ENCODE data around the gene OXSR1.

OXSR1 gene

DNA sequence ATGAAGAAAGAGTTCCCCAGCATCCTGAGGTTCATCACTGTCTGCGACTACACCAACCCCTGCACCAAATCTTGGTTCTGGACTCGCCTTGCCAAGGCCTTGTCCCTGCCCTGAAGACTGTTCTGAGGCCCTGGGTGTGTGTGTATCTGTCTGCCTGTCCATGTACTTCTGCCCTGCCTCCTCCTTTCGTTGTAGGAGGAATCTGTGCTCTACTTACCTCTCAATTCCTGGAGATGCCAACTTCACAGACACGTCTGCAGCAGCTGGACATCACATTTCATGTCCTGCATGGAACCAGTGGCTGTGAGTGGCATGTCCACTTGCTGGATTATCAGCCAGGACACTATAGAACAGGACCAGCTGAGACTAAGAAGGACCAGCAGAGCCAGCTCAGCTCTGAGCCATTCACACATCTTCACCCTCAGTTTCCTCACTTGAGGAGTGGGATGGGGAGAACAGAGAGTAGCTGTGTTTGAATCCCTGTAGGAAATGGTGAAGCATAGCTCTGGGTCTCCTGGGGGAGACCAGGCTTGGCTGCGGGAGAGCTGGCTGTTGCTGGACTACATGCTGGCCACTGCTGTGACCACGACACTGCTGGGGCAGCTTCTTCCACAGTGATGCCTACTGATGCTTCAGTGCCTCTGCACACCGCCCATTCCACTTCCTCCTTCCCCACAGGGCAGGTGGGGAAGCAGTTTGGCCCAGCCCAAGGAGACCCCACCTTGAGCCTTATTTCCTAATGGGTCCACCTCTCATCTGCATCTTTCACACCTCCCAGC lies 24.0 kb upstream of the OXSR1 start:
- no peak overlapping the region for H3K27ac ChIP-seq
- no peak for TF ChIP-seq ZFX (IDR thresholded peaks at IDR 0.05; ENCODE audit: borderline replicate concordance)
- TF ChIP-seq, protein P1, sequence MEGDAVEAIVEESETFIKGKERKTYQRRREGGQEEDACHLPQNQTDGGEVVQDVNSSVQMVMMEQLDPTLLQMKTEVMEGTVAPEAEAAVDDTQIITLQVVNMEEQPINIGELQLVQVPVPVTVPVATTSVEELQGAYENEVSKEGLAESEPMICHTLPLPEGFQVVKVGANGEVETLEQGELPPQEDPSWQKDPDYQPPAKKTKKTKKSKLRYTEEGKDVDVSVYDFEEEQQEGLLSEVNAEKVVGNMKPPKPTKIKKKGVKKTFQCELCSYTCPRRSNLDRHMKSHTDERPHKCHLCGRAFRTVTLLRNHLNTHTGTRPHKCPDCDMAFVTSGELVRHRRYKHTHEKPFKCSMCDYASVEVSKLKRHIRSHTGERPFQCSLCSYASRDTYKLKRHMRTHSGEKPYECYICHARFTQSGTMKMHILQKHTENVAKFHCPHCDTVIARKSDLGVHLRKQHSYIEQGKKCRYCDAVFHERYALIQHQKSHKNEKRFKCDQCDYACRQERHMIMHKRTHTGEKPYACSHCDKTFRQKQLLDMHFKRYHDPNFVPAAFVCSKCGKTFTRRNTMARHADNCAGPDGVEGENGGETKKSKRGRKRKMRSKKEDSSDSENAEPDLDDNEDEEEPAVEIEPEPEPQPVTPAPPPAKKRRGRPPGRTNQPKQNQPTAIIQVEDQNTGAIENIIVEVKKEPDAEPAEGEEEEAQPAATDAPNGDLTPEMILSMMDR (IDR thresholded peaks at IDR 0.05): no peak

DNA sequence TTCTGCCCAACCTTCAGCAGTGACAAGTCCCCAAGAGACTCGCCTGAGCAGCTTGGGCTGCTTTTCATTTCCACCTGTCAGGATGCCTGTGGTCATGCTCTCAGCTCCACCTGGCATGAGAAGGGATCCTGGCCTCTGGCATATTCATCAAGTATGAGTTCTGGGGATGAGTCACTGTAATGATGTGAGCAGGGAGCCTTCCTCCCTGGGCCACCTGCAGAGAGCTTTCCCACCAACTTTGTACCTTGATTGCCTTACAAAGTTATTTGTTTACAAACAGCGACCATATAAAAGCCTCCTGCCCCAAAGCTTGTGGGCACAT lies 23.4 kb upstream of the OXSR1 start:
- no peak overlapping the region for H3K27ac ChIP-seq
- no peak for TF ChIP-seq ZFX (IDR thresholded peaks at IDR 0.05; ENCODE audit: borderline replicate concordance)
- TF ChIP-seq, protein P1 (IDR thresholded peaks at IDR 0.05): no peak

DNA sequence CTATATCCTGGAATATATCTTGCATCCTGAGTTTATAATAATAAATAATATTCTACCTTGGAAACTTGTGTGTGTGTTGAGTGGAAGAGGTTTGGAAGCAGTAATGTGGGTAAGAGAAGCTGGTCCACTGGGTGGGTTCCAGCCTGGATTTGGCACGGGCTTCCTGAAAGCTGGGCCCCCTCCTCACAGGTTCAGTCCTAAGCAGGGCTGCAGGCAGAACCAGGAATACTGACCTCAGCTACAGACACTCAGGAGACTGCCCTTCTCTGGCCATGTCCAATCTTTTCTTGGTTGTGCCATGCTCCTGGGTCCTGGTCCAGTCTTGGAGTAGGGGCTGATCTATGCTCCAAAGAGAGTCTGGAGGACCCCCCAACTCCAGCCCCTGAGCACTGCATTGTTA lies 22.4 kb upstream of the OXSR1 start:
- no peak overlapping the region for H3K27ac ChIP-seq
- TF ChIP-seq, protein P1 (IDR thresholded peaks at IDR 0.05): no peak
- TF ChIP-seq ZFX (IDR thresholded peaks at IDR 0.05; ENCODE audit: borderline replicate concordance): no peak

DNA sequence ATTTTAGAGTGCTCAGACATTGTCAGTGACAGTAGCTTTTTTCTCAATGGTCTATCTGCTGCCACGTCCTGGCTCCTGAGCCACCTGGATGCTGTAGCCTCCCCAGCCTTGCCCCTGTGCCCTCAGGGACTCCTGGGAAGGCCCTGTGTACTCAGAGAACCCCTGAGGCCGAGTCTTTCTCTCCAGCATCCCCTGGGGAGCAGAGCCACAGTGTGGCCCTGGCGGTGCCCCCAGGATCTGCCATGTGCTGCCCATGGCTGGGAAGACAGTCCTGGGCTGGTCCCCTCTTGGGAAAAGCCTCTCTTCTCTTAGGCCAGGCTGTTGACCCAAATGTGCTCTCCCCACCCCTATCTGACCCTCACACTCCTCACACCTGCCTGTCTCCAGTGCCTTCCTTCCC lies 21.8 kb upstream of the OXSR1 start:
- no peak overlapping the region for H3K27ac ChIP-seq
- no peak for TF ChIP-seq ZFX (IDR thresholded peaks at IDR 0.05; ENCODE audit: borderline replicate concordance)
- TF ChIP-seq, protein P1 (IDR thresholded peaks at IDR 0.05): no peak

DNA sequence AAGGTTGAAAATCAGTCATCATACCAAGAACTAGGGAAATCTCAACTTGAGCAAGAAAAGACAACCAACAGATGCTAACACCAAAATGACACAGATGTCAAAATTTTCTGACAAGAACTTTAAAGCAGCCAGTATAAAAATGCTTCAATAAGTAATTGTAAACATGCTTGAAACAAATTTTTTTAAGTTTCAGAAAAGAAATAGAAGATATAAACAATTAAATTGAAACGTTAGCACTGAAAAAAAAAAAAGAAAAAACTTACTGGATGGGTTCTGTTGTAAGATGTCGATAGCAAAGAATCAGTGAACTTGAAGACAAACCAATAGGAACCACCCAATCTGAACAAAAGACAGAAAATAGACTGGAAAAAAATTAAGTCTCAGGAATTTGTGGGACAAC lies 18.8 kb upstream of the OXSR1 start:
- H3K27ac ChIP-seq: no peak overlapping the region
- no peak for TF ChIP-seq ZFX (IDR thresholded peaks at IDR 0.05; ENCODE audit: borderline replicate concordance)
- TF ChIP-seq, protein P1 (IDR thresholded peaks at IDR 0.05): no peak

DNA sequence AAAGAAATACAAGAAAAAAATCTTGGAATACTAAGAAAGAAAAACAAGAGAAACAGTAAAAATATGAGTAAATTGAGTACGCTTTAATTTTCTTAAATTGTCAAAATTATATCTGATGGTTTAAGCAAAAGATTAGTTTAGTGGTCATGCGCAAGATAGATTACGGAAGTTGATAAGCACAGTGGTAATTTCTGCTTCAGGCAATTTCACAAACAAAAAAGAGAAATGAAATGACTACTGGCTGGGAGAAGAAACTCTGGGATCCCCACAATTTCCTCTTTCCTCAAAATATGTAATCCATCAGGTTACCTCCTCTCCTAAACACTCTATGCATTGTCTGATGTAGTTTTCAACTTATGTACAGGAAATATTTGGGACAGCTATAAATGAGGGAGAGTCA lies 17.9 kb upstream of the OXSR1 start:
- H3K27ac ChIP-seq: no peak overlapping the region
- TF ChIP-seq ZFX (IDR thresholded peaks at IDR 0.05; ENCODE audit: borderline replicate concordance): no peak
- TF ChIP-seq, protein P1 (IDR thresholded peaks at IDR 0.05): no peak

DNA sequence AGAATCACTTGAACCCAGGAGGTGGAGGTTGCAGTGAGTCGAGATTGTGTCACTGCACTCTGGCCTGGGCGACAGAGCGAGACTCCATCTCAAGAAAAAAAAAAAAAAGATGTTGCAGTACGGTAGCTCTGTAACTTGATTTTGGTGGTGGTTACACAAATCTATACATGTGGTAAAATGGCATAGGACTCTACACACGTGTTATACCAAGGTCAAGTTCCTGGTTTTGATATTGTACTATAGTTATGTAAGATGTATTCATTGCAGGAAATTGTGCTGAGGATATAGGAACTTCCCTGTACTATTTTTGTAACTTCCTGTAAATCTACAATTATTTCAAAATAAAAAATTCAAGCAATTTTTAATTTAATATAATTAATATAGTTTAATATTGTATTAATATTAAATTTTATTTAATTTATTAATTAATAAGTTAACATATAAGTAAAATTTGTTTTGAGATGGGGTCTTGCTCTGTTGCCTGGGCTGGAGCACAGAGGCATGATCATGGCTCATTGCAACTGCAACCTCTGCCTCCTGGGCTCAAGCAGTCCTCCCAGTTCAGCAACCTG lies 16.9 kb upstream of the OXSR1 start:
- TF ChIP-seq, protein P1 (IDR thresholded peaks at IDR 0.05): no peak
- TF ChIP-seq ZFX (IDR thresholded peaks at IDR 0.05; ENCODE audit: borderline replicate concordance): no peak
- H3K27ac ChIP-seq: no peak overlapping the region

Data from 22Rv1 (cell line).